Endothelial cell (in vitro differentiated cells): ENCODE measurements around the gene CNIH2. TPM values are rescaled to one million over a fixed set of nuclear protein-coding genes. Genes with fewer than 3 reads are reported as not detected.

Experiments used
- DNase-seq: peaks from one replicate; pipeline ENCODE4 v3.0.0; 2021; ENCODE audit warnings: low spot score
- H3K27ac Mint-ChIP-seq: one replicate; pipeline ENCODE4 v1.8.0; 2021; ENCODE audit warnings: mixed read lengths, inconsistent platforms; ENCODE audit not compliant: unreplicated experiment
- H3K27me3 Mint-ChIP-seq: one replicate; pipeline ENCODE4 v1.8.0; 2021; ENCODE audit warnings: mild to moderate bottlenecking, moderate library complexity, mixed read lengths, inconsistent platforms; ENCODE audit not compliant: unreplicated experiment
- H3K36me3 Mint-ChIP-seq: one replicate; pipeline ENCODE4 v1.8.0; 2021; ENCODE audit warnings: mild to moderate bottlenecking, low read depth, mixed read lengths, inconsistent platforms; ENCODE audit not compliant: unreplicated experiment
- H3K4me1 Mint-ChIP-seq: one replicate; pipeline ENCODE4 v1.8.0; 2021; ENCODE audit warnings: mild to moderate bottlenecking, mixed read lengths, inconsistent platforms; ENCODE audit not compliant: unreplicated experiment
- H3K4me3 Mint-ChIP-seq: one replicate; pipeline ENCODE4 v1.8.0; 2021; ENCODE audit warnings: mild to moderate bottlenecking, mixed read lengths, inconsistent platforms; ENCODE audit not compliant: unreplicated experiment
- H3K9me3 Mint-ChIP-seq: one replicate; pipeline ENCODE4 v1.8.0; 2021; ENCODE audit warnings: mixed read lengths, inconsistent platforms; ENCODE audit not compliant: unreplicated experiment
- total RNA-seq: library from RNA; stranded (reverse); fragmentation: NEBNext Ultra II Directional; extraction: Animal tissue kit (Norgen Biotek cat#: 25700); gene quantifications from one replicate; pipeline ENCODE4 v1.2.1, GENCODE V29; 2021; ENCODE audit not compliant: unreplicated experiment
- TF ChIP-seq, protein P1 (sequence below): fragments of 200-600 bp; sonication (generic); IDR thresholded peaks from one replicate; pipeline ENCODE4 v1.5.0; 2021; ENCODE audit warnings: antibody characterized with exemption; ENCODE audit not compliant: unreplicated experiment

CNIH2 gene
- total RNA-seq, 1 donor from 2014 or later, result 1.9 TPM

DNA sequence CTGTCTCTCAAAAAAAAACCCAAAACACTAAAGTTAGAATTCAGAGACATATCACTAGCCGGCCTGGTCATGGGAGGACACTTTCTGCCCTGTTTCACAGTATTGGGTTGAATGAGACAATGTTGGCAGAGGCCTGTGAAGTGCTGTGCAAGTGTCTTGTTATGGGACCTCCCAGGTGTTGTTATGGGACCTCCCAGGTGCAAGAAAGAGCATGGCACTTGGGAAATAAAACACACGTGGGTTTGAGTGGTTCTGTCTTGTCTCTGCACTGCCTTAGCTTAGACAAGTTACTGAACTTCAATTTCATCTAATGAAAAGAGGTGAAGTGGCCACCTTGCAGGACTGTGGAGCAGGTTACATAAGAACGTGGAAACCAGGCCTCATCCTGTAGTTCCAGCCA is 38.5 kb upstream of the CNIH2 start:
- H3K4me1 Mint-ChIP-seq, result no peaks in the 10 kb centered on the region
- TF ChIP-seq, protein P1, sequence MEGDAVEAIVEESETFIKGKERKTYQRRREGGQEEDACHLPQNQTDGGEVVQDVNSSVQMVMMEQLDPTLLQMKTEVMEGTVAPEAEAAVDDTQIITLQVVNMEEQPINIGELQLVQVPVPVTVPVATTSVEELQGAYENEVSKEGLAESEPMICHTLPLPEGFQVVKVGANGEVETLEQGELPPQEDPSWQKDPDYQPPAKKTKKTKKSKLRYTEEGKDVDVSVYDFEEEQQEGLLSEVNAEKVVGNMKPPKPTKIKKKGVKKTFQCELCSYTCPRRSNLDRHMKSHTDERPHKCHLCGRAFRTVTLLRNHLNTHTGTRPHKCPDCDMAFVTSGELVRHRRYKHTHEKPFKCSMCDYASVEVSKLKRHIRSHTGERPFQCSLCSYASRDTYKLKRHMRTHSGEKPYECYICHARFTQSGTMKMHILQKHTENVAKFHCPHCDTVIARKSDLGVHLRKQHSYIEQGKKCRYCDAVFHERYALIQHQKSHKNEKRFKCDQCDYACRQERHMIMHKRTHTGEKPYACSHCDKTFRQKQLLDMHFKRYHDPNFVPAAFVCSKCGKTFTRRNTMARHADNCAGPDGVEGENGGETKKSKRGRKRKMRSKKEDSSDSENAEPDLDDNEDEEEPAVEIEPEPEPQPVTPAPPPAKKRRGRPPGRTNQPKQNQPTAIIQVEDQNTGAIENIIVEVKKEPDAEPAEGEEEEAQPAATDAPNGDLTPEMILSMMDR, result no peak
- H3K9me3 Mint-ChIP-seq, result no peaks in the 10 kb centered on the region
- H3K27me3 Mint-ChIP-seq, result peaks cover 11% of the 10 kb centered on the region
- no peak for DNase-seq
- no peak overlapping the region for H3K27ac Mint-ChIP-seq
- peaks cover 42% of the 10 kb centered on the region for H3K36me3 Mint-ChIP-seq
- no peak overlapping the region for H3K4me3 Mint-ChIP-seq

DNA sequence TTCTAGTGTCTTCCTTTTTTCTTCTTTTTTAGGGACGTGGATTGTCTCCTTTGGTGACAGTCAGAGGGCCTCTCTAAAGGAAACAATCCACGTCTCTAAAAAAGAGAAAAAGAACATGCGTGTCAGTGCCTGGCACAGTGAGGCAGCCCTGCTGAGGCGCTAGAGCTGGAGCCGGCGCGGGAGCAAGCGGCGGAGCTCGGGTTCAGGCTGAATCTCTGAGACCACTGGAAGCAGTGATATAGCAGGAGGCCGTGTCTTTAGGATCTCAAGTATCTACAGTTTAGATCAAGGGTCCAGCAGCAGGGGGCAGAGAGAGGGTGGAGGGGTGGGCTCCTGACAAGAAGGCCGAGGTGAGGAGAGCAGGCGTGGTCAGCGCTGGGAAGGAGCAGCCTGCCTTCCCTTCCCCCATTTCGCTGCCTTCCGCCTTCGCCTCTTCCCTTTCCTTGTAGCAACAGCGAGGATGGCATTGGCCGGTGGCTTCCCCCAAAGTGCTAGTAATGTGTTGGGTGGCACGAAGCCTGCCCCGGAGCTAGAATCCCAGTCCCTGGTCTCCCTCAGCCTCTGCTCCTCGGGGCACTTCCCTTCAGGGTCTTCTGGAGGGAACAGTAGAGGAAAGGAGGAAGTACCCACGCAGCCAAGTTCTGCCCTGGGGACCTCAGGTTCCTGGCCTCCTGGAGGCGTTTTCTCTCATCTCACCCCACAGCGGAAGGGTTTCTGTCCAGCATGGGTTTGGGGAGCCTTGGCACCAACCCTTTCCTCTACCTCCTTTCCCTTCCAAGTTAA is 37.8 kb upstream of the CNIH2 start:
- TF ChIP-seq, protein P1, result no peak
- DNase-seq, result no peak
- no peak overlapping the region for H3K4me3 Mint-ChIP-seq
- H3K36me3 Mint-ChIP-seq, result peaks cover 40% of the 10 kb centered on the region
- no peaks in the 10 kb centered on the region for H3K4me1 Mint-ChIP-seq
- peak overlapping the region; percentile 42 for H3K27ac Mint-ChIP-seq
- no peaks in the 10 kb centered on the region for H3K9me3 Mint-ChIP-seq
- peaks cover 11% of the 10 kb centered on the region for H3K27me3 Mint-ChIP-seq

DNA sequence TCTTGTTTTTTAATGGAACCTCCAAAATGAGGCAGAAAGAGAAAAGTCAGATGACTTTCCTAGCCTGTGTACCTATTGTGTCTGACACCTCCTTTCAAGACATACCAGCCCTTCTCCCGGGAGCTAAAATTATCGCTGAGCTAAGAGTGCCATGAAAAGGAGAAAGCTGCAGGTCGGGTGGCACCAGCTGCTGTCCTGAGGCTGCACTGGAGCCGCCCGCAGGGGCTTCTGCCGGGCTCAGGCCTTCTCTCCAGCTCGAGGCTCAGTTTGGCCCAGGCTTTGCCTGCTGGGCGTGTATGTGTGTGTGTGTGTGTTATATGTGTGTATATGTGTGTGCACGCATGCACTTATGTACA is 37.2 kb upstream of the CNIH2 start:
- Mint-ChIP-seq H3K27ac (peak overlapping the region; percentile 42), H3K9me3 (no peaks in the 10 kb centered on the region)

DNA sequence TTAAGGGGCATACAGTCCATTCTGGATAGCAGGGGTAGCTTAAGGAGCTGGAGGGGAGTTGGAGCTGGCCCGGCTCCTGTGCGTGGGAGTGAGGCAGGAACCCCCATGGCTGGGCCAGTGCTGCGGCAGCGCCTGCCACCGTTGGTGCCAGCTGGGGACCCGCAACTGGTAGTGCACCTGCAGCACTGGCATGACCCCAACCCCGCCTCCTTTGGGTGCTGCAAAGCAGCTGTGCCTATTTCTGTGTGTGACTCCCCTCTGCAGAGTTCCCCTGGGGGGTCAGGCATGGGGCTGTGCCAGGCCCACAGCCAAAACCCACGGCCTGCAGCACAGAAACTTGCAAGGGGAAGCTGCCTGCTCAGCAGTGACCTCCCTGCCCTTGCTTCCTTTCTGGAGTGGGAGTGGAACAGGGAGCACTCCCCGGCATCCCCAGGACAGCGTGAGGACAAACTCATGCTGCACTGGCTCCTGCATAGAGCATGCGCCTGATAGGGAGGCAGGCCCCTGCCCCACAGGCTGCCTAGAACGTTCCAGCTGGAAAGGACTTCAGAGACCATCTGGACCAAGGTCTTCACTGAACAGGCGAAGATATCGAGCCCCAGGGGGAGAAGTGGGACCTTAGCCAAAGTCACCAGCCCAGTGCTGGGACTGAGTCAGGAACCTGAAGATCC is 35.7 kb upstream of the CNIH2 start:
- H3K27ac Mint-ChIP-seq, result no peak overlapping the region
- H3K27me3 Mint-ChIP-seq, result peaks cover 16% of the 10 kb centered on the region
- DNase-seq, result no peak
- H3K4me1 Mint-ChIP-seq, result no peaks in the 10 kb centered on the region
- H3K9me3 Mint-ChIP-seq, result no peaks in the 10 kb centered on the region
- H3K4me3 Mint-ChIP-seq, result no peak overlapping the region
- TF ChIP-seq, protein P1, result no peak
- H3K36me3 Mint-ChIP-seq, result peaks cover 41% of the 10 kb centered on the region

More for the DNA sequence above, 37.2 kb upstream of the CNIH2 start:
- H3K36me3 Mint-ChIP-seq, result peaks cover 34% of the 10 kb centered on the region
- peaks cover 11% of the 10 kb centered on the region for H3K27me3 Mint-ChIP-seq
- H3K4me3 Mint-ChIP-seq, result peak overlapping the region; percentile 47
- DNase-seq, result no peak
- H3K4me1 Mint-ChIP-seq, result no peaks in the 10 kb centered on the region
- TF ChIP-seq, protein P1, result no peak
